Lower leg skin (tissue), 4 donors: ENCODE measurements around the gene MYL4. TPM values are rescaled to one million over a fixed set of nuclear protein-coding genes. Genes with fewer than 3 reads are reported as not detected.
"Not testable (repeated sequence)": the region's sequence is repeated elsewhere in the genome, so short reads cannot be mapped to it uniquely, and the experiment has no call there.

ENCODE experiments used
- DNase-seq, 2 donors: peaks; one replicate each; pipeline ENCODE4 v3.0.0-alpha.2; 2019; ENCODE audit warnings: low spot score in 2 of 2
- H3K4me3 ChIP-seq: fragments of 200-600 bp; sonication (generic); 2 replicates; pipeline ENCODE4 v1.5.1; 2017; ENCODE audit warnings: mild to moderate bottlenecking, low read depth; ENCODE audit not compliant: poor library complexity, severe bottlenecking
- CTCF ChIP-seq, 3 donors: fragments of 450-650 bp; IDR thresholded peaks; one replicate each; pipeline ENCODE4 v1.5.1; 2016; ENCODE audit warnings: antibody characterized with exemption in 3 of 3, mild to moderate bottlenecking in 3 of 3, moderate library complexity in 2 of 3
- POLR2A ChIP-seq, 2 donors: fragments of 450-650 bp; IDR thresholded peaks; one replicate each; pipeline ENCODE4 v1.6.1; 2016 to 2017; ENCODE audit warnings: antibody characterized with exemption in 2 of 2, mild to moderate bottlenecking in 1 of 2, moderate library complexity in 1 of 2
- WGBS, 2 donors: methylation state at CpG; one replicate each; pipeline ENCODE4 v1.1.5; 2018; 5-methylcytosine and 5-hydroxymethylcytosine counted together
- intact Hi-C: fragments of 100-400 bp; cut with DNase I; formaldehyde crosslinking; loops from one replicate; pipeline ENCODE4 v1.15.0; 2023; ENCODE audit warnings: low total_unique reads
- total RNA-seq, 4 donors: library from RNA; depleted of rRNA; stranded (reverse); fragments of >200 nt; gene quantifications; one replicate each; pipeline ENCODE4 v1.1.0, GENCODE V29; 2016

Gene MYL4
- total RNA-seq, 4 donors from 2014 or later = 0.49 TPM; not detected in 3

GRCh38 chr17:47267354-47267828 lies 58.2 kb downstream of the MYL4 start:
- intact Hi-C loops = no loop called here
- TF ChIP-seq CTCF (IDR thresholded peaks at IDR 0.05) (no peak), POLR2A (IDR thresholded peaks at IDR 0.05) (no peak)
- 32 to 47% methylated on average over 1 of the region's 1 CpG for WGBS, 2 donors
- no peak overlapping the region for H3K4me3 ChIP-seq
- no peak for DNase-seq

DNA sequence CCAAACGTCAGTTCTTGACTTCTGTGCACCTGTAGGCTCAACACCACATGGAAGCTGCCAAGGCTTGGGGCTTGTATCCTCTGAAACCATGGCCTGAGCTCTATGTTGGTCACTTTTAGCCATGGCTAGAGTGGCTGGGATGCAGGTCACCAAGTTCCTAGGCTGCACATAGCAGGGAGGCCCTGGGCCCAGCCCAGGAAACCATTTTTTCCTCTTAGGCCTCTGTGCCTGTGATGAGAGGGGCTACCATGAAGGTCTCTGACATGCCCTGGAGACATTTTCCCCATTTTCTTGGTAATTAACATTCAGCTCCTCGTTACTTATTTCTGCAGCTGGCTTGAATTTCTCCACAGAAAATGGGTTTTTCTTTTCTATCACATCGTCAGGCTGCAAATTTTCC lies 59.8 kb downstream of the MYL4 start:
- 74 to 82% methylated on average over 3 of the region's 3 CpGs for WGBS, 2 donors
- intact Hi-C loops, DNase-seq, H3K4me3 ChIP-seq: not testable (repeated sequence)

DNA sequence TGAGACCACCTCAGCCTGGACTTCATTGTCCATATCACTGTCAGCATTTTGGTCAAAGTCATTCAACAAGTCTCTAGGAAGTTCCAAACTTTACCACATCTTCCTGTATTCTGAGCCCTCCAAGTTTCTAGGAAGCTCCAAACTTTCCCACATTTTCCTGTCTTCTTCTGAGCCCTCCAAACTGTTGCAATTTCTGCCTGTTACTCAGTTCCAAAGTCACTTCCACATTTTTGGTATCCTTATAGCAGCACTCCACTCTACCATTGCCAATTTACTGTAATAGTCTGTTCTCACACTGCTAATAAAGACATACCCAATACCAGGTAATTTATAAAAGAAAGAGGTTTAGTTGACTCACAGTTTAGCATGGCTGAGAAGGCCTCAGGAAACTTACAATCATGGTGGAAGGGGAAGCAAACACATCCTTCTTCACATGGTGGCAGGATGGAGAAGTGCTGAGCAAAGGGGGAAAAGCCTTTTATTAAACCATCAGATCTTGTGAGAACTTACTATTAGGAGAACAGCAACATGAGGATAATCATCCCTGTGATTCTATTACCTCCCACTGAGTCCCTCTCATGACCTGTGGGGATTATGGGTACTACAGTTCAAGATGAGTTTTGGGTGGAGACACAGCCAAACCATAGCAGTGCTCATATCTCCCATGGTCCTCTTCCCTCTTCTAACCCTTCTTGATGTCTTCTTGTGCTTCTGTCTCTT lies 60.6 kb downstream of the MYL4 start:
- DNase-seq, H3K4me3 ChIP-seq, intact Hi-C loops: not testable (repeated sequence)

DNA sequence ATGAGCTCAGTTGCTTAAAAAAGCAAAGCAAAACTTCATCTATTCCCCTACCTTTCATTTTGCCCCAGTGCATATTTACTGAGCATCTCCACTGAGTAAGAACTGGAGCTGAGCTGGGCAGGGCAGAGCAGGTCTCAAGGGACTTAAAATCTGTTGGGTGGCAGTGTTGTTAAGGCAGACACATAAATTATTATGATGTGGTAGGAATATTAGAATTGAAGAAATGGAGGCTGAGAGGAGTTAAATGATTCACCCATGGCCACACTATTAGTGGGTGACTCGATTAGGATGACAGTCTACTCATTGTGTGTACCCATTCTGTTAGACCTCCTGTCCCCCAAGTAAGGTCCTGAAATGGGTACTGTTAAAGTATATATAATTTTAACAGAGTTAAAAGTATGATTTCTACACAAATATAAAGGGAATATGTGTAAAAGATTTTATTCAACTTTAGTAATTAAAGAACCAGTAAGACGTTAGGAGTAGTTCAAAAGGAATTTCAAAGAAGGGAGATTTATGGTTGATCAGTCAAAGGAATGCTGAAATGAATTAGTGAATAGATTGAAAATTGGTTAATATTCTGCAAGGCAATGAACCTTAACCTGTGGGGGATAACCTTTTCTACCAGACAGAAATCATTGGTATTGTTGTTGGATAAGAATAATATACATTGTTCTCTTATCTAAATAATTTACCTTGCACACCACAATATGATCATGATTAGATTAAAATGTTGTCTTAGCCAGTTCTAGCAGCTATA lies 62.0 kb downstream of the MYL4 start:
- no peak overlapping the region for H3K4me3 ChIP-seq
- no peak for DNase-seq
- intact Hi-C loops = no loop called here
- WGBS, 2 donors = 85 to 86% methylated on average over 2 of the region's 2 CpGs
- TF ChIP-seq CTCF (IDR thresholded peaks at IDR 0.05) = no peak

DNA sequence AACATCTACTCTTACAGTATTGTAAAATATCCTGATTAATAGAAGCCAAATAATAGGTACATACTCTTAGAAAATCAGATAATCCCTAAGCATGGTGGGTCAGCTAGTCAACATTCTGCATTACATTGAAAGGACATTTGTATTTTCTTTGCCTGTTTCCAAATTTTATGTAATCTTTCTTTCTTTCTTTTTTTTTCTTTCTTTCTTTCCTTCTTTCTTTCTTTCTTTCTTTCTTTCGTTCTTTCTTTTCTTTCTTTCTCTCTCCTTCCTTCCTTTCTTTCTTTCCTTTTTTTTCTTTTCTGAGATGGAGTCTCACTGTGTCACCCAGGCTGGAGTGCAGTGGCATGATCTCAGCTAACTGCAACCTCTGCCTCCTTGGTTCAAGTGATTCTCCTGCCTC lies 63.3 kb downstream of the MYL4 start:
- no peak for TF ChIP-seq CTCF (IDR thresholded peaks at IDR 0.05)
- TF ChIP-seq POLR2A (IDR thresholded peaks at IDR 0.05) = no peak
- no peak for DNase-seq
- 75 to 95% methylated on average over 1 of the region's 1 CpG for WGBS, 2 donors
- intact Hi-C loops = no loop called here
- H3K4me3 ChIP-seq = no peak overlapping the region

- intact Hi-C loops = no loop called here
- DNase-seq = no peak
- 86 to 96% methylated on average over 2 of the region's 2 CpGs for WGBS, 2 donors
- no peak overlapping the region for H3K4me3 ChIP-seq
- TF ChIP-seq POLR2A (IDR thresholded peaks at IDR 0.05) (no peak), CTCF (IDR thresholded peaks at IDR 0.05) (no peak)
Measured at GRCh38 chr17:47273245-47273644, 64.1 kb downstream of the MYL4 start.

Other genes with a start within 250 kb of the MYL4 start
- 1 to 10 TPM; 3.2 to 9.9 (median 6.1) TPM for gene RPRML, start 230.1 kb upstream of the MYL4 start, total RNA-seq
- 10 to 100 TPM; 27.5 to 40.6 (median 31.0) TPM for gene CDC27, start 20.1 kb upstream of the MYL4 start, total RNA-seq
- 1 to 10 TPM; 2.2 to 3.7 (median 3.1) TPM for gene ITGB3, start 44.5 kb downstream of the MYL4 start, total RNA-seq
- gene EFCAB13, start 114.6 kb downstream of the MYL4 start, total RNA-seq = 1 to 10 TPM; 1.2 to 4.5 (median 2.8) TPM